ENCODE measurements around the gene CRYGN. TPM values are rescaled to one million over a fixed set of nuclear protein-coding genes. Genes with fewer than 3 reads are reported as not detected.

The CRYGN gene
- total RNA-seq, 1 donor from 2014 or later, result 0.16 TPM

DNA sequence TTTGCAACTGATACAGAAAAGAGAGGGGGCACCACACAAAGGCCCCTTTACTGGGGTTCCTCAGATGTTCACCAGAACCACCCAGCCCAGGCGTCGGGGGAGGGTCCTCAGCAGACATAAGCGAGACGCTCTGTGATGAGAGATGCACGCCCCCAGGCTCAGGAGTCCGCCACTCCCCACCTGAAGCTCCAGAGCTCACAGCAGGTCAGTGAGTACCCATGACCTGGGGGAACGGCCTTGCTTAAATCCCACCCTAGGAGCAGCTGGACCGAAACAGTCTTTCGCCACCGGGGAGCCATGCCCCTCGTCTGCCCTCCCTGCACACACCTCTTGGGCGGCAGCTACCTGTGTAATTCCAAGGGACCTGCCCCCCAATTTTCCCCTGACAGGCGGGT, 2.8 kb downstream of the CRYGN start:
- peaks cover 7% of the 10 kb centered on the region for H3K4me1 Mint-ChIP-seq
- no peak for TF ChIP-seq CTCF (conservative IDR thresholded peaks at IDR 0.05)
- peaks cover 21% of the 10 kb centered on the region for H3K27me3 Mint-ChIP-seq (ENCODE audit: low read depth)
- H3K9me3 Mint-ChIP-seq, result no peaks in the 10 kb centered on the region
- no peaks in the 10 kb centered on the region for H3K36me3 Mint-ChIP-seq (ENCODE audit: low read depth)
- H3K27ac Mint-ChIP-seq (ENCODE audit: unreplicated experiment), result no peak overlapping the region
- no peak overlapping the region for H3K4me3 Mint-ChIP-seq
- DNase-seq (ENCODE audit: low read depth, low spot score), result no peak

DNA sequence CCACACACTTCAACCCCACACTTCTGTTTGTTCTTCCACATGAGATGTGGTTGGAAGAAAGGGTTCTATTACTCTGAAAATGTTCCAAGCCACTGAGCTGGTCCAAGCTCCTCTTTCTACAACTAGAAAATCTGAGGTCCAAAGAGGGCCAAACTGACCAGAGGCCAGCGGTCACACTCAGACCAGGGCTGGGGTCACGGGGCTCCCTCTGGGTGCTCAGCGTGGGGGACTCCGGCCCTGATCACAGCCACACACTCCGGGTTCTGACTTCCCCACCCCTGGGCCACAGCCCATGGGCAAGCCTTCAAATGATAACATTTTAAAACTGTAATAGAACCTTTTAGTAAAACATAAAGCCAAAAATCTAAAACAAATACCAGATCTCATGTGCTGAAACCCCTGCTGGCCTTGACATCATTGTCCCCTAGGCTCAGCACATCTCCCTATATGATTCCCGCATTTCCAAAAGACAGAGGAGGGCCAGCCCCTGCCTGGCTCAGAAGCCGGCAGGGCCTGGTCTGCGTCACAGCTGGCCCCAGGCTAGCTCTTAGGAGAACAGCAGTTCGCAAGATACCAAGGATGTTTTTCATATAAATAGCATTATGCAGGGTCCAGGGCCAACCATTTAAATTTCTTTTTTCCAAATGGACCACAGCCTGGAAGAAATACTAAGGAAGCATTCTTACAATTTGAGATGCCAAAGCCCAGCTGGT, 3.3 kb downstream of the CRYGN start:
- Mint-ChIP-seq H3K9me3 (no peaks in the 10 kb centered on the region), H3K27me3 (ENCODE audit: low read depth) (peaks cover 21% of the 10 kb centered on the region), H3K4me1 (peaks cover 3% of the 10 kb centered on the region), H3K4me3 (peak overlapping the region; percentile 44), H3K36me3 (ENCODE audit: low read depth) (no peaks in the 10 kb centered on the region), H3K27ac (ENCODE audit: unreplicated experiment) (no peak overlapping the region)
- TF ChIP-seq CTCF (conservative IDR thresholded peaks at IDR 0.05), result no peak
- no peak for DNase-seq (ENCODE audit: low read depth, low spot score)

DNA sequence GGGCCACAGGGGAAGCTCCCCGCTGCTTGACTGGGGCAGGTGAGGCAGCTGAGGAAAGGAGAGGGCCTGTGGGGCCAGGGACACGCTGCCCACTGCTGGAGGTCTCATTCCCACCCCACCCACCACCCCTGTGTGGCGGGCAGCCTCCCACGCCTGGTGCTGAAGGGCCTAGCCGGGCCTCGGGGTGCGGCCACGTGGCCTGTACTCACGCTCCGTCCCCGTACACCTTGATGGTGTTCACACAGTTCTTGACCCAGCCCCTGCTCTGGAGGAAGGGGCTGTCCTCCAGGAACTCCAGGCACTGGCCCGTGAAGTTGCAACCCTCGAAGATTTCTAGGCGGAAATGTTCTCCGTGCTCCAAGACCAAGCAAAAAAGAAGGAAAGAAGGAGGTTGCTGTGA, 4.0 kb downstream of the CRYGN start:
- H3K4me3 Mint-ChIP-seq, result no peak overlapping the region
- no peak for DNase-seq (ENCODE audit: low read depth, low spot score)
- H3K9me3 Mint-ChIP-seq, result no peaks in the 10 kb centered on the region
- H3K4me1 Mint-ChIP-seq, result no peaks in the 10 kb centered on the region
- H3K27me3 Mint-ChIP-seq (ENCODE audit: low read depth), result peaks cover 17% of the 10 kb centered on the region
- no peak for TF ChIP-seq CTCF (conservative IDR thresholded peaks at IDR 0.05)
- H3K36me3 Mint-ChIP-seq (ENCODE audit: low read depth), result no peaks in the 10 kb centered on the region
- H3K27ac Mint-ChIP-seq (ENCODE audit: unreplicated experiment), result no peak overlapping the region

GRCh38 chr7:151435103-151435916, 4.6 kb downstream of the CRYGN start:
- Mint-ChIP-seq H3K27me3 (ENCODE audit: low read depth) (peaks cover 10% of the 10 kb centered on the region), H3K4me3 (no peak overlapping the region), H3K9me3 (no peaks in the 10 kb centered on the region), H3K36me3 (ENCODE audit: low read depth) (no peaks in the 10 kb centered on the region), H3K4me1 (no peaks in the 10 kb centered on the region), H3K27ac (ENCODE audit: unreplicated experiment) (no peak overlapping the region)
- no peak for DNase-seq (ENCODE audit: low read depth, low spot score)
- TF ChIP-seq CTCF (conservative IDR thresholded peaks at IDR 0.05), result no peak

DNA sequence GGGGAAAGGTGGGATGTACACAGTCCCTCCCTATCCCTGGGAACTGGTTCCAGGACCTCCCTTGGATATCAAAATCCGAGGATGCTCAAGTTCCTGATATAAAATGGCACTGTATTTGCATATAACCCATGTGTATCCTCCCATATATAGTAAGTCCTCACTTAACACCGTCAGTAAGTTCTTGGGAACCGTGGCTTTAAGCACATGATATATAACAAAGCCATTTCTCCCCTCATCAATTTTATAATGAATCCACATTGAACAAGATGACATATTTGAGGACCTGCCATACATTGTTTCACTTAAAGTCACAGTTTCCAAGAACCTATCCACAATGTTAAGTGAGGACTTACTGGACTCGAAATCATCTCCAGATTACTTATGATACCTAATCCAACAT, 5.4 kb downstream of the CRYGN start:
- no peak for DNase-seq (ENCODE audit: low read depth, low spot score)
- Mint-ChIP-seq H3K4me1 (peaks cover 6% of the 10 kb centered on the region), H3K4me3 (no peak overlapping the region), H3K27me3 (ENCODE audit: low read depth) (peaks cover 8% of the 10 kb centered on the region), H3K36me3 (ENCODE audit: low read depth) (no peaks in the 10 kb centered on the region), H3K9me3 (no peaks in the 10 kb centered on the region), H3K27ac (ENCODE audit: unreplicated experiment) (no peak overlapping the region)
- no peak for TF ChIP-seq CTCF (conservative IDR thresholded peaks at IDR 0.05)

Data from neural crest cell (in vitro differentiated cells).